ENCODE measurements around the gene MRTO4.

Gene MRTO4

DNA sequence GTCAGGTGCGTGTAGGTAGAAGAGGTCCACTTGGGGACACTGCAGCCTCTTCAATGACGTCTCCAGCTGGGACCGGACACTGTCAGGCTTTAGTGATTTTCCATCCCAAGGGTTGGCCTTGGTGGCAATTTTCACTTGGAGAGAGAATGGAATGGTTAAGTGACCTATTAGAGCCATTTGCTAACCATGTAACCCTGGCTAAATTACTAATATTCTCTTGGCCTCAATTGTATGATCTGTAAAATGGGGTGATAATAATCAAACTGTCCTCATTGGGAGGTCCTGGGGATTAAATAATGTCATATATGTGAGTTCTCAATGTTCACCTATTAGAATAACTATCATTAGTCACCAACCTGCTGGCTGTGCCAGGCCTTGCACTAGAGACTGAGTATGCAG lies 56.9 kb downstream of the MRTO4 start:
- FAIRE-seq (no peak), DNase-seq (ENCODE audit: insufficient read length, low spot score) (no peak)
- TF ChIP-seq CTCF (IDR thresholded peaks at IDR 0.05; ENCODE audit: insufficient read depth, missing control alignments), result no peak

DNA sequence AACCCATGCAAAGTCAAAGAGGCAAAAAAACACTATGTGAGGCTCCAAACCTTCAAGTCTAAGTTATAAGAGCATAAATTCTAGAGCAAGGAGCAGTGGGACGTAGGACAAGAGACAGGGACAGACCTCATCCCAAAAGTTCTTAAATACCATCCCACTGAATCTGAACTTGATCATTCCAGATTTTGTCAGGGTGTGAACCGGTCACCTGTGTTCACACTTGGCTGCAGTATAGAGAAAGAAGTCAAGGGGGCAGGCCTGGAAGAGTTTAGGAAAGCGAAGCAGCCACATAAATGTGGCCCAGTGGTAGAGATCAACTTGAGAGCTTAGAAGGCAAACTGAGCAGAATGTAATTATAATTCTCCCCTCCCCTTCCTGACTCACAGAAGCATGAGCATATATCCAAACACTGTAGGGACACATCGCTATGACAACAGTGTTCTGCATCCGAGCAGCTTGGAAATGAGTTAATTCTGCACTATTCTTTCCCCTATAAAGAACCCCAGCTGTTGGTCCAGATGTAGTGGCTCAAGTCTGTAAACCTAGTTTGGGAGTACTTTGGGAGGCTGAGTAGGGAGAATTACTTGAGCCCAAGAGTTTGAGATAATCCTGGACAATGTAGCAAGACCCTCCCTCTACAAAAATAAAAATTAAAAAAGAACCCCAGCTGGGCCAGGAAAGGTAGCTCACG lies 57.7 kb downstream of the MRTO4 start:
- FAIRE-seq, result no peak

More for the DNA sequence above, 57.7 kb downstream of the MRTO4 start:
- no peak for DNase-seq (ENCODE audit: insufficient read length, low spot score)
- no peak for TF ChIP-seq CTCF (IDR thresholded peaks at IDR 0.05; ENCODE audit: insufficient read depth, missing control alignments)
